Endothelial cell of umbilical vein (primary cell): Measurements from ENCODE around the gene WDR86.

Source experiments
- EZH2 ChIP-seq: IDR thresholded peaks from 2 replicates; pipeline ENCODE4 v1.6.1; 2012; ENCODE audit warnings: borderline replicate concordance, low read depth, mild to moderate bottlenecking, moderate library complexity, low read length, inconsistent platforms; ENCODE audit not compliant: severe bottlenecking
- GATA2 ChIP-seq: IDR thresholded peaks from 2 replicates; pipeline ENCODE4 v1.7.0; 2011; ENCODE audit warnings: low read depth, mild to moderate bottlenecking, moderate library complexity, mixed read lengths, low read length; ENCODE audit not compliant: insufficient read length, insufficient read depth
- JUN ChIP-seq: IDR thresholded peaks from 2 replicates; pipeline ENCODE4 v1.6.1; 2011; ENCODE audit warnings: borderline replicate concordance, low read depth; ENCODE audit not compliant: insufficient read length, insufficient read depth
- MYC ChIP-seq: IDR thresholded peaks from one replicate; pipeline ENCODE4 v1.6.1; 2011; ENCODE audit warnings: mild to moderate bottlenecking, low read depth, low read length
- POLR2A ChIP-seq: IDR thresholded peaks from 2 replicates; pipeline ENCODE4 v1.6.1; 2012; ENCODE audit warnings: low read depth, mild to moderate bottlenecking, control low read depth, low read length
- POLR2AphosphoS5 ChIP-seq: IDR thresholded peaks from 2 replicates; pipeline ENCODE4 v1.6.1; 2012; ENCODE audit warnings: low read depth, mild to moderate bottlenecking, control low read depth, low read length, moderate library complexity; ENCODE audit not compliant: insufficient read depth
- TF ChIP-seq, protein P1 (sequence below), 2 donors: IDR thresholded peaks; 1 replicate in 1 of 2; 2 replicates in 1 of 2; pipeline ENCODE4 v1.5.1; 2011; ENCODE audit warnings: low read length in 2 of 2, mild to moderate bottlenecking in 2 of 2, moderate library complexity in 2 of 2, control low read depth in 1 of 2, inconsistent platforms in 1 of 2, low read depth in 1 of 2; ENCODE audit not compliant: insufficient read depth in 1 of 2; ENCODE audit errors: extremely low read depth in 1 of 2
- TF ChIP-seq, protein P2 (sequence below): IDR thresholded peaks from 2 replicates; pipeline ENCODE4 v1.6.1; 2011; ENCODE audit not compliant: insufficient read depth, insufficient read length

- TF ChIP-seq, protein P1, sequence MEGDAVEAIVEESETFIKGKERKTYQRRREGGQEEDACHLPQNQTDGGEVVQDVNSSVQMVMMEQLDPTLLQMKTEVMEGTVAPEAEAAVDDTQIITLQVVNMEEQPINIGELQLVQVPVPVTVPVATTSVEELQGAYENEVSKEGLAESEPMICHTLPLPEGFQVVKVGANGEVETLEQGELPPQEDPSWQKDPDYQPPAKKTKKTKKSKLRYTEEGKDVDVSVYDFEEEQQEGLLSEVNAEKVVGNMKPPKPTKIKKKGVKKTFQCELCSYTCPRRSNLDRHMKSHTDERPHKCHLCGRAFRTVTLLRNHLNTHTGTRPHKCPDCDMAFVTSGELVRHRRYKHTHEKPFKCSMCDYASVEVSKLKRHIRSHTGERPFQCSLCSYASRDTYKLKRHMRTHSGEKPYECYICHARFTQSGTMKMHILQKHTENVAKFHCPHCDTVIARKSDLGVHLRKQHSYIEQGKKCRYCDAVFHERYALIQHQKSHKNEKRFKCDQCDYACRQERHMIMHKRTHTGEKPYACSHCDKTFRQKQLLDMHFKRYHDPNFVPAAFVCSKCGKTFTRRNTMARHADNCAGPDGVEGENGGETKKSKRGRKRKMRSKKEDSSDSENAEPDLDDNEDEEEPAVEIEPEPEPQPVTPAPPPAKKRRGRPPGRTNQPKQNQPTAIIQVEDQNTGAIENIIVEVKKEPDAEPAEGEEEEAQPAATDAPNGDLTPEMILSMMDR (IDR thresholded peaks at IDR 0.05; ENCODE audit: extremely low read depth in 1 of 2, insufficient read depth in 1 of 2, low read depth in 1 of 2, low read length in 2 of 2) = no peak
- TF ChIP-seq EZH2 (no peak), MYC (no peak), JUN (no peak), GATA2 (no peak), POLR2AphosphoS5 (no peak), POLR2A (no peak)
- TF ChIP-seq, protein P2, sequence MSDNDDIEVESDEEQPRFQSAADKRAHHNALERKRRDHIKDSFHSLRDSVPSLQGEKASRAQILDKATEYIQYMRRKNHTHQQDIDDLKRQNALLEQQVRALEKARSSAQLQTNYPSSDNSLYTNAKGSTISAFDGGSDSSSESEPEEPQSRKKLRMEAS = no peak
Measured at GRCh38 chr7:151381098-151381347, 28.8 kb downstream of the WDR86 start.
